Loucy (cell line): ENCODE measurements around the gene FKBP1A.

Experiments used
- EZH2phosphoT487 ChIP-seq: fragments of 200-600 bp; IDR thresholded peaks from 2 replicates; pipeline ENCODE4 v1.6.1; 2018; ENCODE audit warnings: antibody characterized with exemption, mild to moderate bottlenecking, moderate library complexity, borderline replicate concordance
- TF ChIP-seq, protein P1 (sequence below): fragments of 200-600 bp; sonication (generic); conservative IDR thresholded peaks from 2 replicates; pipeline ENCODE4 v1.5.1; 2014; ENCODE audit warnings: mild to moderate bottlenecking, antibody characterized with exemption, low read length

DNA sequence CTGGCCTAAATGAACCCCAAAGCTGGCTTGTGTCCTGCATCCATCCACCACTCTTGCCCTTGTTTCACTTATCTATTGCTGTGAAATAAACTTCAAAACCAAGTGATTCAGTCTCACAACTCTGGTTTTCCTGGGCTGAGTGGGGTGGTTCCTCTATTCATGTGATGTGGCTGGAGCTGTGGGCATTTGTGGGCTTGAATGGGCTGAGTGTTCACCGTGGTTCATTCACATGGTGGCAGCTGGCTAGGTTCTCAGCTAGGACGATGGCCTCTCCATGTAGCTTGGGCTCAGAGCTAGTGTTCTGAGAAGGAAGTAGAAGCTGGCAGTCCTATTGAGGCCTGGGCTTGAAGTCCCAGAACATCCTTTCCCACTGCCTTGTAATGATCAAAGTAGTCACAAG lies 30.4 kb downstream of the FKBP1A start:
- TF ChIP-seq, protein P1, sequence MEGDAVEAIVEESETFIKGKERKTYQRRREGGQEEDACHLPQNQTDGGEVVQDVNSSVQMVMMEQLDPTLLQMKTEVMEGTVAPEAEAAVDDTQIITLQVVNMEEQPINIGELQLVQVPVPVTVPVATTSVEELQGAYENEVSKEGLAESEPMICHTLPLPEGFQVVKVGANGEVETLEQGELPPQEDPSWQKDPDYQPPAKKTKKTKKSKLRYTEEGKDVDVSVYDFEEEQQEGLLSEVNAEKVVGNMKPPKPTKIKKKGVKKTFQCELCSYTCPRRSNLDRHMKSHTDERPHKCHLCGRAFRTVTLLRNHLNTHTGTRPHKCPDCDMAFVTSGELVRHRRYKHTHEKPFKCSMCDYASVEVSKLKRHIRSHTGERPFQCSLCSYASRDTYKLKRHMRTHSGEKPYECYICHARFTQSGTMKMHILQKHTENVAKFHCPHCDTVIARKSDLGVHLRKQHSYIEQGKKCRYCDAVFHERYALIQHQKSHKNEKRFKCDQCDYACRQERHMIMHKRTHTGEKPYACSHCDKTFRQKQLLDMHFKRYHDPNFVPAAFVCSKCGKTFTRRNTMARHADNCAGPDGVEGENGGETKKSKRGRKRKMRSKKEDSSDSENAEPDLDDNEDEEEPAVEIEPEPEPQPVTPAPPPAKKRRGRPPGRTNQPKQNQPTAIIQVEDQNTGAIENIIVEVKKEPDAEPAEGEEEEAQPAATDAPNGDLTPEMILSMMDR, result no peak
- no peak for TF ChIP-seq EZH2phosphoT487
